Measurements from ENCODE around the gene PFKP.

The PFKP gene

DNA sequence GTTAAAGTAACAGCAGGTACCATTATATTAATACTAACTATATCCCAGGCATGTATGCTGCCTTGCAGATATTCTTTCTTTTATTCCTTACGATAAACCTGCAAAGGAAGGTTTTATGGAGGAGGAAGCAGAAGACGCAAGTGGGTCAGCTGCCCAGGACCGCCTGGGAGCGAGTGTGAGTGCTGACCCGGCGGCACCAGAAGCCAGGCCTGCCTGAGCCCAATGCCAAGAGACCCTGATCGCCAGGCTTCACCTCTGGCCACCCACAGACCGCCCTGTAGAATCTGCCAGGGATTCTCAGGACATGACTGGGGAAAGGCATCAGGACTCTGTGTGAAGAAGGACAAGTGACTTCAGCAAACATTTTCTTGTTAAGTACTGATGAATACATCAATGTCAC, 78.9 kb downstream of the PFKP start:
- Mint-ChIP-seq H3K27me3 (no peaks in the 10 kb centered on the region), H3K9me3 (no peaks in the 10 kb centered on the region), H3K4me3 (no peak overlapping the region), H3K27ac (no peak overlapping the region), H3K36me3 (ENCODE audit: low read depth) (peaks cover 50% of the 10 kb centered on the region), H3K4me1 (no peaks in the 10 kb centered on the region)
- DNase-seq (no peak), ATAC-seq (no peak)

DNA sequence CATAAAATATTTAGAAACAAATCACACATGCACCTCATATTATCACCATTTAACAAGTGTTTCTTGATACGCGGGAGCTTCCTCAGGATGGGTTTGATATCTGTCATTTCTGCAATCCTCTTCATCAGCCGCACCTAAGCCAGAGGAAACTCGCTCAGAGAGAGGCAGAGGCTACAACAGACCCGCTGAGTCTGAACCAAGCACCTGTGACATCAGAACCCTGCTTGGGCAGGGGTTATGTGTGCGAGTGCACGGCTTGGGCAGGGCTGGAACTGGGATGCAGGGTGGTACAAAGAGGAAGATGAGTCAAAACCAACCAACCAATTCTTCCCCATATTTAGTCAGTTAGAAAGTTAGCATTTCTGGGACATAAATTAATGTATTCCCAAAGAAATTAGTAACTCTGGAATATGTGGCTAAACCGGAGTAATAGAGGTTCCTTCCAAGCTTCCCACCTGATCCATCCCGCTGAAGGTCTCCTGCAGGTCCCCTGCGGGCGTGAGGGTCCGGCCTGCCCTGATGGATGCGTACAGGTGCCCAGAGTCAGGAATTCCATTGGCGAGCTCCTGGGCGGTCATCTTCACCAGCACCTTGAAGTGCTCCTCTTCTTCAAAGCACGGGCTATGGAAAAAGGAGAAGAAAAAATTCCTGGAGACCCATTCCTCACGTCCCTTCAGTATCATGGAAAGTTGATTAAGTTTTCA, 79.9 kb downstream of the PFKP start:
- no peak for DNase-seq
- no peak overlapping the region for H3K27ac Mint-ChIP-seq
- H3K36me3 Mint-ChIP-seq (ENCODE audit: low read depth): peaks cover 48% of the 10 kb centered on the region
- no peaks in the 10 kb centered on the region for H3K27me3 Mint-ChIP-seq
- H3K9me3 Mint-ChIP-seq: no peaks in the 10 kb centered on the region
- H3K4me1 Mint-ChIP-seq: peaks cover 4% of the 10 kb centered on the region
- no peak overlapping the region for H3K4me3 Mint-ChIP-seq
- ATAC-seq: no peak

DNA sequence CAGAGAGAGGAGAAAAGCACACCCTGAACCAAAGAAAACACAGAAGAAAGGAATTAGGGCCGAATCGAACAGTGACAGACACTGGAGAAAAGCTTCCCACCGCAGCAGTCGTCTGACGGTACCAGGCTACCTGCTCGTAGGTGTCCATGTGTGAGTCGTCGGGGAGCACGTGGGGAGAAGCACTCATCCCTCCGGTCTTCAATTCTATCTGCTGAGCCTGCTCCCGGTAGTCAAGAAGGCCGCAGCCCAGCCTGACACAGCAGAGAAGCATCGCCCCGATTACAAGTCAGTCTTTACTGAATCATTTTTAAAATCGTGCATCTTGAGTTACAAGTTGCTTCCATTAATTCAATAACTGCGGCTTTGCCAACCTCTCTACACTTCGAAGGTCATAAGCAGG, 80.7 kb downstream of the PFKP start:
- H3K4me1 Mint-ChIP-seq: peaks cover 4% of the 10 kb centered on the region
- H3K9me3 Mint-ChIP-seq: no peaks in the 10 kb centered on the region
- DNase-seq (no peak), ATAC-seq (no peak)
- H3K27ac Mint-ChIP-seq: no peak overlapping the region
- H3K27me3 Mint-ChIP-seq: no peaks in the 10 kb centered on the region
- H3K36me3 Mint-ChIP-seq (ENCODE audit: low read depth): peaks cover 50% of the 10 kb centered on the region
- no peak overlapping the region for H3K4me3 Mint-ChIP-seq

DNA sequence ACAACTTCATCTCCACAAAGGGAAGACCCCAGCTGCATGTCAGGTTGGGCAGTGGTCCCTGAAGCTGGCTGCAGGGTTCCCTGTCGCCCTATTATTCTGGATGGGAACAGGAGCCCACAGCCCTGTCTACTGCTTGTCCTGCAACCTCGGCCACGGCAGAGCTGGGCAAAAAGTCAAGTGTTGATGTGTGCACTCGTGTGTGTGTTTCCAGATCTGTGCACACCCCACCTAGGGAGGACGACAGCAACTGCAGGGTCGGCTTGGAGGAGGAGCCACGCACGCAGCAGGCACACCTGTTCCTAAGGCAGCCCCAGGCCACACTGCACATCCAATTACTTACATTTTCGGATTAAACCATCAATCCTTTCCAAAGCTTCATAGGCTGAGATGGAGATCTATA, 81.6 kb downstream of the PFKP start:
- no peak overlapping the region for H3K4me3 Mint-ChIP-seq
- H3K27ac Mint-ChIP-seq: no peak overlapping the region
- peaks cover 48% of the 10 kb centered on the region for H3K36me3 Mint-ChIP-seq (ENCODE audit: low read depth)
- ATAC-seq: no peak
- peaks cover 4% of the 10 kb centered on the region for H3K4me1 Mint-ChIP-seq
- H3K9me3 Mint-ChIP-seq: no peaks in the 10 kb centered on the region
- H3K27me3 Mint-ChIP-seq: no peaks in the 10 kb centered on the region
- no peak for DNase-seq

DNA sequence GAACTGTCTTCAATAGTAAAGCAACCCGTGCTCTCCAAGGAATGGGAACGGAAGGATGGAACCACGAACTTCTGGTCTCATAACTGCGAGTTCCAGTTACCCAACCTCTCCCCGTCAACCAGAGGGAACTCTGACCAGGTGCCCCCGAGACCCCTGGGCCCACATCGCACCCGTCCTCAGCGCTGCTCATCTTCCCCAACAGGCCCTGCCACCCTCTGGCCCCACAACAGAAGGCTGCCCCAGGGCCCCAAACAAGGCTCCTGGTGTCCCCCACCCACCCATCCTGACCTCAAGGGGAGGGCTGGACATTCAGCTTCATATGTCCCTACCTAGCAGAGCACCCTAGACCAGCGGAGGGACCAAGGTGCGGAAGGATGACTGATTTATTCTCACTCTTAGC, 82.6 kb downstream of the PFKP start:
- Mint-ChIP-seq H3K27me3 (no peaks in the 10 kb centered on the region), H3K4me1 (peaks cover 4% of the 10 kb centered on the region), H3K9me3 (no peaks in the 10 kb centered on the region), H3K36me3 (ENCODE audit: low read depth) (peaks cover 52% of the 10 kb centered on the region), H3K27ac (no peak overlapping the region), H3K4me3 (no peak overlapping the region)
- no peak for ATAC-seq
- no peak for DNase-seq

DNA sequence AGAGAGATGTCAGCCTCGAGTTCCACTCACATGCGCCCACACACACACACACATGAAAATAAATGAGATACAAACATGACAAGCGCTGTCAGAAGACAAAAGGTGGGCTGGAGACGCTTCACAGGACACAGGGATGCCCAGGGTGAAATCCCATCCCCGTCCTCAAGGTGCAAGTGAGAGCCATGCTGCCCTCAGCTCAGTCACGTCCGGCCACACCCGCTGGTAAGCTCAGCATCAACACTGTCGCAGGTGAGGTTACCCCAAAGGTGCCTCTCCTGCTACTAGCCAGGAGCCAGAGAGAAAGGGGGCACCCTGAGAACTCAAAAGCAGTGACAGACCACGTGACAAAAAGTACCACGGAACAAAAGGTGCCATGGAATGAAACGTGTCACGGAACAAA, 83.0 kb downstream of the PFKP start:
- H3K4me1 Mint-ChIP-seq: peaks cover 4% of the 10 kb centered on the region
- H3K36me3 Mint-ChIP-seq (ENCODE audit: low read depth): peaks cover 56% of the 10 kb centered on the region
- DNase-seq (no peak), ATAC-seq (no peak)
- H3K27ac Mint-ChIP-seq: no peak overlapping the region
- no peak overlapping the region for H3K4me3 Mint-ChIP-seq
- no peaks in the 10 kb centered on the region for H3K9me3 Mint-ChIP-seq
- H3K27me3 Mint-ChIP-seq: no peaks in the 10 kb centered on the region

DNA sequence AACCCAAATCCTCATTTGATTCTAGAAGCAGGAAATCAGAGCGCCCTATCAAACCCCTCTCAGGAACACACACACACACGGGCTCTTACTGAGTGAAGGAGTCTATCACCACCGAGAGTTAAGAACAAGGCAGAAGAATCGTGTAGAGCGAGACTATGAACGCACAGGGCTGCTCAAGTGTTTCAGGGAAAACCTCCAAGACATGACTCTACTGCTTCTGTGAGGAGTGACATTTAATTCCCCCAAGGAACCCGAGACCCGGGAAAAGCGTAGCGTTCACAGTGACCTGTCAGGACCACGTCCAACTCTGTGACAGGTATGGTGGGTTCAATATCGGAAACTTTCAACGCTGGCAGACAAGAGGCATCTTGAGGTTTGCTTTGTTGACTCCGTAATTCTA, 83.6 kb downstream of the PFKP start:
- ATAC-seq: no peak
- H3K9me3 Mint-ChIP-seq: no peaks in the 10 kb centered on the region
- DNase-seq: no peak
- H3K4me1 Mint-ChIP-seq: peaks cover 4% of the 10 kb centered on the region
- peaks cover 57% of the 10 kb centered on the region for H3K36me3 Mint-ChIP-seq (ENCODE audit: low read depth)
- no peaks in the 10 kb centered on the region for H3K27me3 Mint-ChIP-seq
- H3K4me3 Mint-ChIP-seq: no peak overlapping the region
- H3K27ac Mint-ChIP-seq: no peak overlapping the region

DNA sequence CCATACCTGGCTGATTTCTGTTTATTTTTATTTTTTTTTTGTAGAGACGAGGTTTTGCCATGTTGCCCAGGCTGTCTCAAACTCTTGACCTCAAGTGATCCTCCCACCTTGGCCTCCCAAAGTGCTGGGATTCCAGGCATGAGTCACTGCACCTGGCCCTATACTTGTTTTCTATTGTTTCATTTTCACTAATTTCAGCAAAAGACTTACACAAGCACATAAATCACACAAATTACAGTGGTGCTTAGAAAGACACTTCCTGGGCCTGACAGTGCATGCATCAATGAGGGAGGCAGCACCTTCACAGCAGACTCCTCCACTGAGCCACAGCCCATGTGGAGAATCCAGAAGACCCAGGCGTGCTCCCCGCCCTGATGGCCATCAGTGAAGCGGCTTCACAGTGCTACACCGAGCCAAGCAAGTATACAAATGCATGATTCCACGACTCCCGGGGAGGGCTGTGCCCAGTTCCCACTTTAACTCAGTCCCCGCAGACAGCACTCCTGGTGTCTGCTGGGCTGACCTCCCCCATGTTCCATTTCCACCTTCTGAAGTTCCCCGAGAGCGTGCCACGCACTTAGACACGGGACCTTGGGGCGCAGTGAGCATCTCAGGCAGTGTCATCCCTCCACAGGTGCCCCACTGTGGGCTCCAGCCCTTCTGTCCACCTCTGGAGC, 84.7 kb downstream of the PFKP start:
- DNase-seq: no peak
- H3K4me1 Mint-ChIP-seq: peaks cover 4% of the 10 kb centered on the region
- H3K27ac Mint-ChIP-seq: no peak overlapping the region
- H3K36me3 Mint-ChIP-seq (ENCODE audit: low read depth): peaks cover 62% of the 10 kb centered on the region
- no peak overlapping the region for H3K4me3 Mint-ChIP-seq
- H3K27me3 Mint-ChIP-seq: no peaks in the 10 kb centered on the region
- no peak for ATAC-seq
- no peaks in the 10 kb centered on the region for H3K9me3 Mint-ChIP-seq

DNA sequence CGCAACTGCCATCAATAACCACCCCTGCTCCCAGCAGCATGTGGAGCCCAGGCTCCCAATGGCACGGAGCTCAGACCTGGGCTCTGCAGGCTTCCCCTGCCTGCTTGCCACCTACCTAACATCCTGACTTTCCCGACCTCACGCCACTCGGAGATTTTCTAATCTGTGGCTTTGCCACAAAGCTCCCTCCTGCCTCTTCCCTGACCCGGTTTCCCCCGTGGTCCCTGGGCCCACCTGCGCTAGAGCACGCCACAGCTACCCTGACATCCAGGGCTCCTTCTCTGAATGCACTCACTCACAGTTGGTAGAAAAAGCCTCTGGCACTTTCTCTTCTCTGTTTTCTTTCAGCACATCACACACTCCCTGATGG, 85.2 kb downstream of the PFKP start:
- H3K27ac Mint-ChIP-seq: no peak overlapping the region
- DNase-seq (no peak), ATAC-seq (no peak)
- H3K4me1 Mint-ChIP-seq: peaks cover 4% of the 10 kb centered on the region
- H3K4me3 Mint-ChIP-seq: no peak overlapping the region
- H3K27me3 Mint-ChIP-seq: no peaks in the 10 kb centered on the region
- no peaks in the 10 kb centered on the region for H3K9me3 Mint-ChIP-seq
- peaks cover 66% of the 10 kb centered on the region for H3K36me3 Mint-ChIP-seq (ENCODE audit: low read depth)

DNA sequence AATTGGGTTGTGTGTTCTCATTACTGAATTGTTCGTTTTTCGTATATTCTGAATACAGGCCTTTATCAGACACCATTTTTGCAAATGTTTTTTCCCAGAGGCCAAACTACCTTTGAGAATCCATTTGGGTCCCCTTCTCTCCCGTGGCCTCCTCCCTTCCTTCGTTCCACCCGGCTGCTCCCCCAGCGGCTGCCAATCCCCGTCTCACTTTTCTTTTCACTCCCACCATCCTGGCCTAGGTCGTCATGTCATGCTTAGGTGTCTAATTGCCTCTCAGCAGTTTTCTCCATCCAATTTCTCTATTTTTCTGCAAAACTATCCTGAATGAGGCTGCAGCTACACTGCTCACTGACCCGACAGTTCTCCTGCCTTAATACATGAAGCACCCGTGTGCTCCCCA, 87.3 kb downstream of the PFKP start:
- Mint-ChIP-seq H3K27me3 (no peaks in the 10 kb centered on the region), H3K9me3 (no peaks in the 10 kb centered on the region), H3K36me3 (ENCODE audit: low read depth) (peaks cover 72% of the 10 kb centered on the region), H3K4me1 (peaks cover 4% of the 10 kb centered on the region), H3K27ac (no peak overlapping the region), H3K4me3 (no peak overlapping the region)
- no peak for DNase-seq
- ATAC-seq: no peak

DNA sequence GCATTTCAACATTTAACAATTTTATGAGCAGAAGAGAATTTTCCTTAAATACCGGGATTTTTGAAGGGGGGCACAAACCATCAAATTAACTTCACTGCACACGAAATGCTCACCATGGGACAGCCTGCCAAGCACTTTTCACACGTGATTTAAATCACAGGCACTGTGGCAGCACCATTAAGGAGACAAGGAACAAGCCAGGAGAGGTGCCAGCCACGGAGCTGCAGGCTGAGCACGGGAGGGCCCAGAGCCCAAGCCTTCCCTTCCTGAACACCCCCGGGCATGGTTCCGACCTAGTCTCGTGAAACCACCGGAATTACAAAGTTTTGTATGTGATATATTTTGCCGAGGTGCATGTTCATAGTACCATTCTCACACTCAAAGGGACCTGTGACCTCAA, 91.8 kb downstream of the PFKP start:
- peaks cover 73% of the 10 kb centered on the region for H3K36me3 Mint-ChIP-seq (ENCODE audit: low read depth)
- ATAC-seq: no peak
- no peaks in the 10 kb centered on the region for H3K9me3 Mint-ChIP-seq
- H3K27ac Mint-ChIP-seq: no peak overlapping the region
- H3K4me3 Mint-ChIP-seq: no peak overlapping the region
- DNase-seq: no peak
- H3K4me1 Mint-ChIP-seq: no peaks in the 10 kb centered on the region
- H3K27me3 Mint-ChIP-seq: no peaks in the 10 kb centered on the region

DNA sequence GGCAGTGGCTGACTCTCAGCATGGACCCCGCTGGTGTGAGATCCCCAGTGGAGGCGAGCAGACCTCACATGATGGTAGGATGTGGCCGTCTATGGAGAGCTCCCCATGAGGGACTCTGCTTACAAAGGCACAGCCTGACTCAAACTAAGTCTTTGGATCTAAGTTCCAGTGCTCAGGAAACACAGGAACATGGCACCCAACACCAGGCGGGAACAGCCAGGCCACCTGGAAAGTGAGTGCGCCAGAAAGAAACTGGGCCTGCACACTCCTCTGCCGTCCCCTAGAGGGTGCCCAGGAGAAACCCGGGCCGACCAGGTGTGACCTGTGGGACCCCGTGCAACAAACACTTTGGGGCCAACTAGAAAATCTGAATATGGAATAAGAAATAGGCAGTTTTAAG, 95.2 kb downstream of the PFKP start:
- no peaks in the 10 kb centered on the region for H3K9me3 Mint-ChIP-seq
- H3K27me3 Mint-ChIP-seq: no peaks in the 10 kb centered on the region
- ATAC-seq (no peak), DNase-seq (no peak)
- no peak overlapping the region for H3K27ac Mint-ChIP-seq
- H3K4me3 Mint-ChIP-seq: no peak overlapping the region
- no peaks in the 10 kb centered on the region for H3K4me1 Mint-ChIP-seq
- peaks cover 66% of the 10 kb centered on the region for H3K36me3 Mint-ChIP-seq (ENCODE audit: low read depth)

DNA sequence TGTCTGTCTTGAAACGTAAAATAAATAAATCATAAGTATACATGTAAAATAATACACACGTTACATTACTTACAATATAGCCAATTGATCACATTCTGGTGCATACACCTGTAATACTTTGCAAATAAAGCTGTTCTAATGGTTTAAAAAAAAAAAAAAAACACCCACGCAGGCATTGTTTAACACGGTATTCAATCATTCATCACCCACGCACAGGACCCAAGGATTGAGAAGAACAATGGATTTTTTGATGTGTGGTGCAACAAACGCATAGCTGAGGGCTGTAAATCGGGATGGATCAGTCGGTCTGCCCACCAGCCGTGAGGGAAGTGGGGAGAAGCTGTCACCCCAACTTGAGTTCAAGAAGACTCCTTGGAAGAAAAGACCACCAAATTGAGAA, 96.5 kb downstream of the PFKP start:
- ATAC-seq (no peak), DNase-seq (no peak)
- Mint-ChIP-seq H3K27ac (no peak overlapping the region), H3K9me3 (no peaks in the 10 kb centered on the region), H3K27me3 (no peaks in the 10 kb centered on the region), H3K4me3 (no peak overlapping the region), H3K4me1 (peaks cover 6% of the 10 kb centered on the region), H3K36me3 (ENCODE audit: low read depth) (peaks cover 67% of the 10 kb centered on the region)

DNA sequence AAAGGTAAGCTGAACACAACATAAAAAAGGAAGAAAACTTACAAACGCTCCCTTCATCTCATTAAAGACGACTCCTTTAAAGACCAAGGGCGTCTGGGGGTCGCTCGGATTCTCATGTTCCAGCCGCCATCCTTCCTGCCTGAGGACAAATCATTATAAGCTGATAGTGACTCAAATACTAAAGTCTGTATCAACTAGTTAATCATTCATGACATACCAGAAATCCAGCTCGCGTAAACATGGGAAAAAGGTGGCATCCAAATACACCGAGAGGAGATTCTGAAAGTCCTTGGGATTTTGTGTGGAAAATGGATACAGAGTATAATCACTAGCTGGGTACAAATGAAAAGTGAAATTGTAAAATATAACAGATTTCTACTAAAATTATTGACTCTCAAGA, 97.8 kb downstream of the PFKP start:
- Mint-ChIP-seq H3K27me3 (no peaks in the 10 kb centered on the region), H3K9me3 (peaks cover 4% of the 10 kb centered on the region), H3K36me3 (ENCODE audit: low read depth) (peaks cover 65% of the 10 kb centered on the region), H3K27ac (no peak overlapping the region), H3K4me3 (no peak overlapping the region), H3K4me1 (peaks cover 12% of the 10 kb centered on the region)
- no peak for ATAC-seq
- DNase-seq: no peak

DNA sequence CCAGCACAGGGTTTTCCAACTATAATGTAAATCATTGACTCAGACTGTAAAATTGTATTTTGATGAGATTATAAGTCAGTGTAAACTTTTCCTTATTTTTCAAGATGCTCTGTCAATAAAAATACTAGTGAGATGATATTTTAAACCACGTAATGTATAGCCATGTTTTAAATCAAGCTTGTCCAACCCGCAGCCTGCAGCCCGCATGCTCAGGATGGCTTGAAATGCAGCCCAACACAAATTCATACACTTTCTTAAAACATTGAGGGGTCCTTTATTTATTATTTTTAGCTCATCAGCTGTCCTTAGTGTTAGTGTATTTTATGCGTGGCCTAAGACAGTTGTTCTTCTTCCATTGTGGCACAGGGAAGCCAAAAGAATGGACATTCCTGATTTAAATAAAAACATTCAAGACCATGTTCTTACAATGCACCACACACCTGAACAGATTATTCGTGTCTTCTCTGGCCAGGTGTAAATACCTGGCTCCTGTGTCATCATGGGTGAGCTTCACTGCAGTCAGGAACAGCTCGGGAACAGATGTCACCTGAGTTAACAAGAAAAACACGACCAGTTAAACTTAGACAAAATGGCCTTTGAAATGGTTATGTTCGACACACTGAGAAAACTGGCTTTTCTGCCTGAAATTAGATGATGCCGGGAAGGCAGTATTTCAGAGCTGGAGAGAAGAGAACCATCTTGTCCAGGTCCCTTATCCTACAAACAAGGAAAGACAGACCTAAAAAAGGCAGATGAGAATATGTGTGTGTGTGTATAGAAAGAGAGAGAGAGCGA, 99.3 kb downstream of the PFKP start:
- peaks cover 60% of the 10 kb centered on the region for H3K36me3 Mint-ChIP-seq (ENCODE audit: low read depth)
- no peak overlapping the region for H3K27ac Mint-ChIP-seq
- ATAC-seq (no peak), DNase-seq (no peak)
- H3K9me3 Mint-ChIP-seq: peaks cover 4% of the 10 kb centered on the region
- no peaks in the 10 kb centered on the region for H3K27me3 Mint-ChIP-seq
- H3K4me1 Mint-ChIP-seq: peaks cover 21% of the 10 kb centered on the region
- no peak overlapping the region for H3K4me3 Mint-ChIP-seq

Data from activated naive CD8-positive, alpha-beta T cell treated with anti-CD3 and anti-CD28 coated beads, Interleukin-2, amount 50 U/mL, for 24 hours (primary cell).